Hematopoietic multipotent progenitor cell treated with erythropoietin and hydrocortisone succinate and interleukin-3 and kit ligand, for 15 days (in vitro differentiated cells): Measurements from ENCODE around the gene CSMD2.

Experiments
- DNase-seq: peaks from one replicate; pipeline ENCODE4 v3.0.0-alpha.2; 2015; ENCODE audit warnings: low spot score

The CSMD2 gene

DNA sequence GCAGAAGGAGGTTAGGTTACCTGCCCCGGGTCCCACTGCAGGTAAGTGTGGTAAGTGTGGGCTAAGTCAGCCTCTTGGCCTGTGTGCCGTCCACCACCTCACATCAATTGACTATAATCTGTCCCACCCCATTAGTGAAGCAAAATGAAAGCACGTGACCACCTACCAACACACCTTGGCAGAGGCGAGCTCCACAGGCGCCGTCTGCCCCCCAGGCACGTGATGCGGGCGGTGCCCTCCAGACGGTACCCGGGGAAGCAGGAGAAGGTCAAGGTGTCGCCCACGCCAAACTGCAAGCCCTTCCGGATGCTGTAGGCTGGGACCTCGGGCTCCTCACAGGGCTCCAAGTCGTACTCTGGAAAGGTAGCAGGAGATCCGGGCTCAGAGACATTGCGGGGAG lies 450.6 kb downstream of the CSMD2 start:
- DNase-seq = no peak

DNA sequence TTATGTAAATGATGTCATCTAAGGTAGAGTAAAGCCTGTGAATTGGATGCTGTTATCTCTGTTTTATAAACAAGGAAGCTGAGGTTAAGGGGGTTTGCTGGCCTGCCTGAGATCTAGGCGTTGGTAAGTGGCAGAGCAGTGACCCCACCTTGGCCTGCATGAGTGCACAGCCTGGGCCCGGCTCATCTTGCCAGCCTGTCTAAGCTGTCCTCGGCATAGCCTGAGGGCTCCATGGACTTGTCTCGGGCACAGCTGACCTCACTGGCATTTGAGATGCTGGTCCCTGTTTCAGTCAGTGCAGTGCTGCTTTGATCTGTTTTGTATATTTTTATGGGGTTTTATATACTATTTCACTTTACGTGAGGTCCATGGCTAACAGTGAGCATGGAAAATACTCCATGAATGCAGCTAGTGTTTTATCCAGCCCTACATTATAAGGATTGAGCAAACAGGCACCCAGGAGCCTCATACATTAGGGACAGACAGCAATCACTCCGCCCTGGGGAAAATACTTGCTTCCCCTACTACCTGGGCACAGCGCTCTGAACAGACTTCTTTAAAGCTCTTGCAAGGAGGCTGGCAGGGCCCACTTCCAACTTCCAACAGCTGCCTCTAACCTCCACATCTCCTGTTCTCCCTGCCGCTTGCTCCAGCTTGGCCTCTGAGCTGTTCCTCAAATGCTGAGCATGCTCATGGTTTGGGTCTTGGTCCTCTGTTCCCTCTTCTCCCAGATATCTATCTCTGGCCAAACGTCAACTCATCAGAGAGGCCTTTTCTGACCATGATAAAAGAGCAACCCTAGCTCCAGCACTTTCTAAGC lies 451.8 kb downstream of the CSMD2 start:
- DNase-seq = no peak

DNA sequence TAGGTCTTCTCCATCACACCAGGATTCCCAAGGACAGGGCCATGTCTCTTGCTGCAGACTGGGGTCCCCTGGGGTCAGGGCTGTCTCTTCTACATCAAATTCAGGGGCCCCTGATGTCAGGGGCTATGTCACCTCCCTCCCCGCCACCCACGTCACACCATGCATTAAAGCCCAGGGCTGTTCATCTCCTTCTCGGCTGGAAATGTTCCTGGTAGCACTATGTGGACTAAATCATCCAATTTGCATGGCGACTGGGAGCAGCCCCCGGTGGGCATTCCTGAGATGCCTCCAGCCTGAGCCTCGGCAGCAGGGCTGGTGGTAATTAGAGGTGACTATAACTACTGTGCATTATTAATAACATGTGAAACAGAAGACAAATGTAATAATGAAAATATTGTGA lies 452.8 kb downstream of the CSMD2 start:
- no peak for DNase-seq

DNA sequence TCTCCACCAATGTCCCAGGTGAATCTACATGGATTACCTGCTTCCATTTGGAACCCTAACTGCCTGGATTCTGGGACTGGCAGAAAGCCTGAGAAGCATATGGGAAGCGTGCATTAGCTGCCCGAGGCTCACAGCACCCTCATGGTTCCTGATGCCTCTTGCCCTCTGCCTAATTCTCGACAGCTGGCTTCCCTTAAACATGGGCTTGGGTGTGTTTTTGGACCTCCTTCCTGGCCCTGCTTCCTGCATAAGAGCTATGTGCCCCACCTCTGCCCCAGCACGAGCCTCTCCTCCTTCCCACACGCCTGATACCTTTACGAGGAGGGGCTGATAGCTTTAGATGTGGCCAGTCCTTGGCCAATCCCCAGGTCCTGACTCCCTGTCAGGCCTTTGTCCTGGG lies 453.5 kb downstream of the CSMD2 start:
- DNase-seq = no peak

DNA sequence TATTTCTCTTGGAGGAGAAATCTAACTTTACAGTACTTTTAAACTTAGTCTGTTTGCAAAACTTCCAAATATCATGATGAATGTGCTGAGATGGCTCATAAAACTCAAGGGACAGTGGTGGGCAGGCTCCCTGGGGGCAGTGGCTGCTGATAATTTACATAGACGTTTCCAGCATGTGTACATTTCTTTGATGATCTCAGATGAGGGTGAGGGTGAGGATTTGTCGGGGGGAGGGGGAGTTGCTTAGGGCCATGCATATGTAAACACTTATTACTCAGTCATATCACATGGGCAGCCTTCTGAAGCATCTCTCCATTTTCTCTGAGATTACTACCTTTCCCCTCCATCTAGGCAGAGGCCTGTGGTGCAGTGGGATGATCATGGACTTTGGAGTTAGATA lies 454.1 kb downstream of the CSMD2 start:
- DNase-seq = no peak

DNA sequence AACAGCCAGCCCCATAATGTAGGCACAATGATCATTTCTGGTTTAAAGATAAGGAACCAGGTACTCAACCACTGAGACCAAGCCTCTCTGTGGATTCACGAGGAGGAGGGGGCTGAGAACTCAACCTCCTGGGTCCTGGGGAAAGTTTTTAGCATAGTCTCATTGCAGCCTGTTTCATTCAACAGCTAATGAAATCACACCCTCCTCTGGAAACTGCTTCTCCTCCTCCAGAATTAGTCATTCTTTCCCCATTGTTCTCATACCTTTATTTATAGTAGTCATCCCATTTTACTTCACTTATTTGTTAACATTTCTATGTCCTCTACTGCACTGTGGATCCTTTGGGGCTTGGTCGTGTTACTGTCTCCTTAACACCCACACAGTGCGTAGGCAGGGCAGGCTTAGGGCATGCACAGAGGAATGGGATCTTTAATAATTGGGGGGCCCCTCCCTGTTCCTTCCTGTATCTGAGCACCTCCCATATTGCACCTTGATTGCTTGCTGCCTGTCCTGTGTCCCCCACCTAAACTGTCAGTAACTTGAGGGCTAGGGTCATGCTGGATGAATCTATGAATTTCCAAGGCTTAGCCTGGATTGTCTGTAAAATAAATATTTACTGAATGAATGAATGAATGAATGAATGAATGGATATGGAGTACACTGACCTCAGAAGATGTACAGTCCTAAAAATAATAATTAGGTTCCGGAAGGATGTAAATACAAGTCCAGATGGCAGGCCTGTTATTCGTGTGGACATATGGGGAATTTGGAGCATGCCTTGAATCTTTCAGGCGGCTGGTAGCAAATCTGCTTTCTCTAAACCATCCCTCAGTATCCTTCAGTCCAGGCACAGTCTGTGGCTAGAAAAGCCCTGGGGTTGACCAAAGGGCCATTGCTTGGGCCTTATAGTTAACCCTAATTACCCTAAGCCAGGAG lies 455.0 kb downstream of the CSMD2 start:
- no peak for DNase-seq

DNA sequence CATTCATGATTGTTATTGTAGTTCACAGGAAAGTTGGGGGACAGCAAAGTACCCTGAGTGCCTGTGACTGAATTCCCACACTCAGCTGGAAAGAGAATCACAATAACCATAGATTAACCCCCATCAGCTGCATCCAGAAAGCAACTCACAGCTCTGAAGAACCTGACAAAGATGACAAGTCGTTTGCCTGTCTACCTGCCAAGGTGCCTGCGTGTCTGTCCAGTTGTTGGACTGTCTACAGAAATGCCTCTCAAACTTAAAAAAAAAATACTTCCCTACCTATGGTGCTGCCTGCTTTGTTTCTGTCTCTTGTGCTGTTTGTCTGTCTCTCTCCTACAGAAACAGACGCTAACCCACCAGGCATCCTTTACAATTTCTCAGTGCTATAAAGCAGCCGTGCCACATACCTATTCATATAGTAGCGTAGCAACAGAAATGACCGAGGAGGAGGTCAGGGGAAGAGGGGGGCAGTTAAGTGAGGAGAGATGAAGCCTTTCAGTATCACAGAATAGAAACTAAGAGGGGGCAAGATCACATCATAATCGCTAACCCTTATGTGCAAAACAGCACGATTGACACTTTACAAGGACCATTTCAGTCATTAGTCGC lies 455.8 kb downstream of the CSMD2 start:
- no peak for DNase-seq

DNA sequence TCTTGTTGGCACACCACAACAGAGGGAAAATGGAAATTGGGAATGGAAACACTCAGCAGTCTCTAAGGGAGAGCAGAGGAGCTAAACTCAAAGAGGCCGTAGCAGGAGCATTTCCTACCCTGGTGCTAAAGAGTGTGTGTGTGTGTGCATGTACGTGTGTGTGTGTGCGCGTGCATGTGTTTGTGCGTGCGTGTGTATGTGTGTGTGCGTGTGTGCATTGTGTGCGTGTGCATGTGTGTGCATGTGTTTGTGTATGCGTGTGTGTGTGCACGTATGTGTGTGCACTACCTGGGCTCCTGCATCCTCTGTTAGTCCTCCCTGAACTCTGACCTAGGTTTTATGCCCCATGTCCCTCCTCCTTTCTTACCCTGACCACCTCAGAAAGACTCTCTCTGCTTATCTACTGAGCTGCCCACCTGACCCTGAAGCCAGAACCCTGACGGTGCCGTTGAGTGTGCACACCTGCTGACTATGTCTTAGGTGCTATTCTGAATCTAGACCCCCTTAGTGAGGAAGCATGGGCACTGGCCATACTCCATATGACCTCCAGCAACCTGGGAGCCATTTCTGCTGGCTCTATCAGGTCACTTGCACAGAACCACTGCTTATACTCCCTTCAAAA lies 458.3 kb downstream of the CSMD2 start:
- DNase-seq = no peak

DNA sequence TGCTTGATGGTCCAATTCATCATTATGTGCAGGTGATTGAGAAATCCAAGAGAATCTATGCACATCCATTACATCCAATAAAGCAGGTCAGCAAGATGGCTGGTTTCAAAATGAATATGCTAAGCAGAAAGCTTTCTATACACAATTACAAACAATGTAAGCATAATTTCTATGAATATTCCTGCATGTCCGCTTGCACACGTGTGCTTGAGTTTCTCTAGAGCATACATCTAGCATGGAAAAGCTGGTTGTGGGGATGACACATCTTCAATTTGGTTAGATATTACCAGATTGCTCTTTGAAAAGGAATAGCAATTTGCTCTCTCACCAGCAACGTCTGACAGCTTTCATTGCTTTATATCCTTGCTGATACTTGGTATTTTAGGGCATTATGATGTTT lies 461.6 kb downstream of the CSMD2 start:
- no peak for DNase-seq

DNA sequence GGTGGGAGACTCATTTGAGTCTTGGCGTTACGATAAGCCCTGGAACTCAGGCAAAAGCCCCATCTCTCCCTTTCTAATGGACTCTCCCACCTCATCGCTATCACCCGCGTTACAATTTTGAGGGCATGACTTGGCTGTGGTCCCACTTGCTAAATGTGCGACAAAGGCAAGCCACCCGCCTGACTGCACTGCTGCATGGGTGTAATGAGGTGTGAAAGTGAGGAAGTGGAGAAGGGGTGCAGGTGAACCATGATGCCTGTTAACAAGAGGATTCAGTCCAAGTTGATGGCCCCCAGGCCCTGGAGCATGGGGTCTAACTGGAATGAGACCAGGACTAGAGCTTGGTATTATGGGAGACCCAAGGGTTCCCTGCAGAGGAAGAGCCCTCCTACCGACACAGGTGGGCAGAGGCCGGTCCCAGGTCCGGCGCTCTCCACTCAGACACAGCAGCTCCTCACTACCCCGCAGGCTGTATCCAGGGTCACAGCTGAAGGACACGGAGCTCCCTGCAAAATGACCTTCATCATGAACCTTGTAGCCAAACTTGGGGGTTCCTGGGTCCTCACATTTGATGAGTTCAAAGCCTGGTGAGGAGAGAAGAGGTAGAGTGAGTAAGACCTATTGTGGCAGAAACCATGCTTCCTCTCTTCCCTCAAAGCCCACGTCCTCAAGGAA lies 466.5 kb downstream of the CSMD2 start:
- DNase-seq = no peak

DNA sequence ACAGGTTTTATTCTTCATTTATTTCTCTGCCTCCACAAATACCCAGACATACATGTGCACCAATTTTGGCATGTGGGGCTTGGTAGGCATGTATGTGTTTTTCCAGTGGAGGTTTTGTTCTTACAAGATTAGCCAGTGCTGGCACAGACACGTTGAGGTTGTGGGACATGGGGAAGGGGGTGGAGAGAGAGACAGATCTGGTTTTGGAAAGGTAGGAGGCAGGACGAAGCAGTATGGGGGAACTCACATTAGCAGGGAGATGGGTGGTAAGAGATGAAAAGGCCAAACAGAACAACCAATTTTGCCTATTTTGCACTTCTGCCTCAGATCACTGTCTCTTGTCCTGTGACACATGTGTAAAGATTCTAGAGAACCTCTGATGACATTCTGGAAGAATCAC lies 467.2 kb downstream of the CSMD2 start:
- DNase-seq = no peak

DNA sequence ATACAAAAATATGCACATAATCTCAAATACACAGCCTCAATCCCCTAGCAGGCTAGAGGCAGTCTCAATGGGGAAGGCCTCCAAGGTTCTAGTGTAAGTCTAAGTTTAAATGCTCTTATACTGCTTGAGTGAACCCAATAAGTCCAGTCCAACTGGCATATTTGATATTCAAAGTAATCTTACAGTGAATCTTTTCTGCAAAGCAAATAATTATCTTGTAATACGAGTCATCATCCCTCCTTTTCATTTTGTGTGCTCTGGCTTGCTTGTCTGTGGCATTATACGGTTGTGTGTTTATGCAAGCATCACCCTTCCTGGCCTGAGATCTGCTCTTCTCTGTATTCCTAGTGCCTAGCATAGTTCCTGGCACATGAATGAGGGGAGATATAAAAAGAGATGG lies 468.1 kb downstream of the CSMD2 start:
- no peak for DNase-seq

DNA sequence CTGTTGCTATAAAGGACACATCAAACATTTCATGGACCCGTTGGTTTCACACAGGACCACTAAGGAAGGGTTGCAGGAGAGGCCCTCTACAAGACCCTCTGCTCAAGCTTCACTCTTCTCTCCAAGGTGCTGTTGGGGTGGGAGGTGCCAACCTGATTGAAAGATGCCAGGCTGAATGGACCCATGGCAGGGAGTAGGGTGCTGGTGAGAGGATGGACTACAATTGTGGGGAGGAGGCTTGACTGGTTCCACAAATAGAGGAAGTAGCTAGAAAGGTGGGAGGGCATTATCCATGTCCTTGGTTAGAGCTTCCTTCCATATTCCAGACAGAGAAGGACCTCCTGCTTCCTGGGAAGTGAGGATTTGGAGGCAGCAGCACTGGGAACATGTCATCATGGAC lies 468.7 kb downstream of the CSMD2 start:
- no peak for DNase-seq

DNA sequence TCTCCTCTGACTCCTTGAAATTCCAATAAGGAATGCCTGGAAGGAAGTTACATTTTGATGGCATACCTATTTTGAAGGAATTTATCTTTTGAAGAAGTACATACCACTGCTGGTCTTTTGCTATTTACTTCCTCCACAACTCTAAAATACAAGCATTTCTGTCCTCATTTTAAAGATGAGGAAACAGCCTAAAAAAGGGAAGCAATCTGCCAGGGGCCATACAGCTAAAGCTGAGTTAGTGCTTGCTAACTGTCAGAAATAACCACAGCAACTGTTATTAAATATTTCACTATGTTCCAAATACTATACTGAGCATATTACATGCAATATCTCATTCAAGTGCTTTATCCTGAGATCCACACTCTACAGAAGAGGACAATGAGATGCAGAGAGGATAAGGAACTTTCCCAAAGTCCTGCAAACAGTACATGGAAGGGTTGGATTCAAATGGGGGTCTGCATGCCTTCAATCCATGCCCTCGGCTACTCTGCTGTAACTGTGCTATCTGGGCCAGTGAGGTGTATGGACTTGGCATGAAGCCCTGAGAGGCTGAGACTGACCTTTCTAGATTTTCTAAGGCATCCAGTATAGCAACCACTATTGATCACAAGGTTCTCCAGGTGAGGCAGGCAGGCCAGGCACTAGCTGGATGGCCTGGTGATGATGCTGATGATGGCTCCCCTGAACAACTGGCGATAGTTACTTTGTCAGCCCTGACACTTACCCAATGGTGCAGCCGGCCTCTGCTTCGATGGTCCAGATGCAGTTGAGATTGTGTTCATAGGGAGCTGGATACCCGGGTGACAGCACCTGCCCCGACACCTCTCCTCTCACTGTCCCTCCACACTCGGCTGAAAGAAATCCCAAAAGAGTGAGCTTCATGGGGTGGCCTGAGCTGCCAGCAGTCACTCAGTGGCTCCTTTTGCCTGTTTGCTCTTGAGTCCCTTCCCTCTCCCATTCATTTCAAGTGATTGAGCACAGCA lies 472.5 kb downstream of the CSMD2 start:
- no peak for DNase-seq

DNA sequence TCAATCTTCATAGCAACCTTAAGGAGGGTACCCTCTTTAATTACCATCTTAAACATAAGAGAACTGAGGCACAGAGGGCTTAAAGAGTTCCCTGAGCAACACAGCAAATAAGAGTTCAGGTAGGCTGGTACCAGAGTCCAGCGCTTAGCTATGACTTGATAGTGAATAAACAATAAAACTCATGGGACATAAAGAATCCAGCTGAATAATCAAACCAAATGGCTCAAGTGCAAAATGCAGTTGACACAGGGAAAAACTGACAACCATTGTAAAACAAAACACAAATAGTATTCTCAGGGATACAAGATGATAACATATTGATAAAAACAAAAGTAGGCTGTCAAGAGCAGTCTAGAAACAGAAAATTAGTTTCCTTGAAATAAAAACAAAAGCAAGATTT lies 478.0 kb downstream of the CSMD2 start:
- DNase-seq = no peak

DNA sequence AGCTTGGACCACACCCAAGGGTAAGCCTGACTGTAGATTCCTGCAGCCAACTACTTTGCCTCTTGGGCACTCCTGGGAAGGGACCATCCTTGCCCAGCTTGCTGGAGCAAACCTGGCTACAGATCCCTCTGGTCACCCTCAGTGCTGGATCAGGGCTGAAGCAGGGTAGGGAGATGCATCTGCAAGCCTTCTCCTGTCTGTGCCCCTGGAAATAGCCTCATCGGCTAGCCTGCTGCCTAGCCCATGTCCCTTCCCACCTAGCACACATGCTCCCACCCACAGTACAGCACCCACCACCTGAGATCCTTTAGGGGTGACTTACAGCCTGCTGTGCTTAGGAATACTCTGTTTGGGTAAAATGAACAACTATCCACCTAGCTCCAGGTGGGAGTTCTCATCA lies 478.5 kb downstream of the CSMD2 start:
- DNase-seq = no peak

DNA sequence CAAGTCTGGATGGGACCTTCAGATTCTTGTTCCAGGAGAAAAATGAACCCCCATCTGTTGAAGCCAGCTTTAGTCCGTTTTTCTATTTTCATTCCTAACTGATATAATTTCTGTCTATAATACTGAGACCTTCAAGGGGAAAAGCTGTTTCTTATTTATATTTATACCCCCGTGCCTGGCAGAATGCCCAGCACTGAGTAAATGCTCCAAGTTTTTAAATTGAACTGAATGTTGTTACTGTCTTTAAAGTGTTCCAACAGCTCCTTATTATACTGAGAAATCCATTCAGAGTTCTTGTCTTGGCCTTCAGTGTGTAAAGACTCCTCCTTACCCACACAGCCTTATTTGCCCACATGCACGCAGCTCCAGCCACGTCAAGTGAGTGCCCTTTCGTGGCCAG lies 479.8 kb downstream of the CSMD2 start:
- DNase-seq = no peak

DNA sequence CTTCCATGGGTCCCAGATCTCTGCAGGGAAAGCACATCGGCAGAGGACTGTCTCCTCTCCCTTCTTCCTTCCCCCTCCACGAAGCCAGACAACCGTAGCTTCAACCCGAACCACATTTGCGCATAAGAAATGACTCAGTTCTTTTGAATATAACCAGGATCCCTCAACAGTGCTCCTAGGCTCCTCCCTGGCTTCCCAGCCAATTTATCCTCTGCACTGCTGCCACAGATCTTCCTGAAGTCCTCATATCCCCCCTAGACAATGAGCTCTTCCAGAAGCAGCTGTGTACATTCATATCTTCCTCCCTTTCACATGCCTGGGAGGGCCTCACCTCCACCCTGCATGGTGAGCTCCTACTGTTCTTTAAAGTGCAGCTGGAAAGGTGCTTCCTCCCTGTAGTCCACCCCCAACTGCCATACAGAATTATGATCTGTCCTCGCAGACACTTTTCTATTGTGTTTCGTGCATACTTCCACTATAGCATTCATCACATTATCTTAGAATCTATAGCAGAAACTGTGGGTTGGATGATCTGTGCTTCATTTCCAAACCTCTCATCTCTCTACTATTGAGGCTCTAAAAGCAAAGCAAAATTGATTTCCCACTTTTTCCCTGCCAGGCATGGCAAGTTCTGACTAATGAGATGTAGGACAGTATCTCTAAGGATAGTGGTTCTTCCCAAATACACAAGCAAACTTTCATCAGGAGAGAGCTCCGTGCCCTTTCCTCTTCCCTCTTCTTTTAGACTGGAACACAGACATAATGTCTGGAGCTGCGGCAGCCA lies 480.4 kb downstream of the CSMD2 start:
- no peak for DNase-seq

DNA sequence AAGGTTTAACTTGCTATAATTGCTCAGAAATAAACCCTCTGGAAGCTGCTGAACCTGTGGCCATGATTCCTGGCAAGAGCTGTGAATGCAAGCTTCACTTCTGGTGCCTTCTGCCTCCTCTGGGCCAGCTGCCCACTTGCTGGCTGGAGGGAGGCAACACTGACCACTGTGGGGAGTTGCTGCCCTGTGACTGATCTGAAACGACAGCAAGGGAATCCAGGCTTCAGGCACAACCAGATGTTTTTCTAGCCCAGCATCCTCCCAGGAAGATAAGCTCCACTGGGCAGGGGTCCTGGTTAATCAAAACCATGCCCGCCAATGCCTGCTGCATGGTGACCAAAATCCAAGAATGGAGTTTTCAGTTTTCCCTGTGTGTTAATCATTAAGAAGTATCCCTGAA lies 481.1 kb downstream of the CSMD2 start:
- DNase-seq = no peak

DNA sequence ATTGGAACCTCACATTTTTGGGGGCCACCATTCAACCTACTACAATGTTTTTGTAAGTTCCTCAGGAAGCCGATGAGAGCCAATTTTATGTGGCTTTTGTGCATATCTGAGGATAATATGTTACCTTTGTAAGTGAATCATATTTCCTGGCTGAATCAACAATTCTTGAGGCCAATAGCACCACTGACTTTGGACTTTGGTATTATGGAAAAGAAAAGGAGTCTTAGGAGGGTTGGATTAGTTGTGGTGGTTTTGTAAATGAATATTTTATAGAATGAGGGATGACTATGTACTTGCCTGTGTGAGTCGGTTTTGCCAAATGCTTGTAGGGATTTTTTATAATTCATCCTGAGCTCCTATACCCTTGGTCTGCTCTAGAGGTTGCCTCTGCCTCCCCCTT lies 482.7 kb downstream of the CSMD2 start:
- DNase-seq = no peak
